ENCODE measurements around the gene ARHGAP26. TPM values are rescaled to one million over a fixed set of nuclear protein-coding genes. Genes with fewer than 3 reads are reported as not detected.

The ARHGAP26 gene
- total RNA-seq, 1 donor from 2014 or later: 12.7 TPM

DNA sequence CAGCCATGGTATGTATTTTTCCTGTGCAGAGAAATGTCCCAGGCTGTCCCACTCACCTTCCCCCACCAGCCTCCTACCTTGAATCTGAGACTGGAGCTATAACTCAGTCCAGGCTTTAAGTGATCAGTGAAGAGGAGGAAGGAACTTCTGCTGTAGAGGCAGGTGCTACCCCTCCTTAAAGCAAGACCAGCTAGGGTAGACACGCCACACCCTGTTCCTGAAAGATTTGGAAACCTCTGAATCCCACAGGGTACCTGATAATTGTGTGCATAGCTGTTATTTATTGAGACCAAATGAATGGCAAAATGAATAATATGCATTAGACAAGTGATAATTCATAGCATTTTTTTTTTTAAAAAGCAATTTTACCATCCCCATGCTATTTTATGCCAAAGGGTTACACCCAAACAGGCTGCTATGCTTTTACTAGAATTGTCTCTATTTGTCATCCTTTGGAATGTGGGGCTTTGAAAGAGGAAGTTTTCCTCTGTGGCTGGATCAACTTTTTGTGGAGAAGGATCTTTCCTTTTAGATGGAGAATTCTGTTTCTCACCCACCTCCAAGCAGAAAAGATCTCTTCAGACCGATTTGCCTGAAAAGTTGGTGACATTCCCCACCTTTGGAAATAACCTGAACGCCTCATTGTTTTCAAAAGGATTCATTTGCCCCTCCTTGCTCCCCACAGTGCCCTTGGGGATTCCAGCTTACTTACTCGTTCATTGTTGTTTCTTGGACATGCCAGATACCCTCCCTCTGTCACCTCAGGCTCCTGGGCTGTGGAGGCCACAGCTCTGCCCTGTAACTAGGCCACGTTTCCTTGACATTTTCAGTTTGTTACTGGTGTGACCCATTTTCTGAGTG lies 384.6 kb downstream of the ARHGAP26 start:
- peaks cover 8% of the 10 kb centered on the region for H3K9me3 Mint-ChIP-seq
- H3K27me3 Mint-ChIP-seq: no peaks in the 10 kb centered on the region
- intact Hi-C loops (cut with micrococcal nuclease): no loop called here
- H3K27ac Mint-ChIP-seq: no peak overlapping the region
- H3K36me3 Mint-ChIP-seq (ENCODE audit: low read depth): peaks cover 13% of the 10 kb centered on the region
- peaks cover 2% of the 10 kb centered on the region for H3K4me1 Mint-ChIP-seq
- no peak overlapping the region for H3K4me3 Mint-ChIP-seq
- no peak for DNase-seq

DNA sequence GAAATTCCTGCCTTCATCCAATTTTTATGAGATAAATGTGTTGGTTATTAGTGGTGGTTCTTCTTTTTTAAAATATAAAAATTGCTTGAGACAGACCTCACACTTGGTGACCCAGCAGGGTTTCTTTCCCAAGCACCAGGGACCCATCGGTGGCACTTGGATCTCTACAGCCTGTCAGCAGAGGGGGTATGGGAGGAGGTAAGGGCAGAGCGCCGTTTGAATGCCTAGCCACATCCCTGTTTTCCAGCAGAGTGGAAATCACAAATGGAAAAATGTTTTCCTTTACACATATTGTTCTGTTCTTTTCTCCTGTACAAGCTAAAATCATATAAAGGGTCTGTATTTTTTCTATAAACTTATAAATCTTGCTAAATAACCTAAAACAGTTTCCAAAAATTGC lies 385.3 kb downstream of the ARHGAP26 start:
- Mint-ChIP-seq H3K4me3 (no peak overlapping the region), H3K36me3 (ENCODE audit: low read depth) (peaks cover 10% of the 10 kb centered on the region), H3K27ac (no peak overlapping the region), H3K9me3 (peaks cover 8% of the 10 kb centered on the region), H3K4me1 (peaks cover 2% of the 10 kb centered on the region), H3K27me3 (no peaks in the 10 kb centered on the region)
- intact Hi-C loops (cut with micrococcal nuclease): no loop called here
- DNase-seq: no peak

DNA sequence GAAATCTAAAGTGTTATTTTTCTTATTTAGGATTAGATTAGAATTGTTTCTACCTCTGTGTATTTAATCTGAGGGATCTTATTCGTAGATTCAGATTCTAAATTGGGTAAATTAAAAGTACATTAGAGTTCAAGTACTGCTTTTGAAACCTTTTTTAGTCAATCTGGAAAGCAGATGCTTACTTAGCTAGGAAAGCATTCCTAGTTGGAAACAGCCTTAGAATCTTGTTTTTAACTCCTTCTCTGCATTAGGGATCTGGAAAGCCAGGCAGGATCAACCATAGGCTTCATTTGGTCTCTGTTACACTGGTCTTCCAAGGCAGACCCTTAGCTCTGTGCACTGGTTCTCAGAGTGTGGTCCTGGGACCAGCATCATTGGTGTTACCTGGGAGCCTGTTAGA lies 385.9 kb downstream of the ARHGAP26 start:
- H3K4me1 Mint-ChIP-seq: peaks cover 2% of the 10 kb centered on the region
- H3K27ac Mint-ChIP-seq: no peak overlapping the region
- intact Hi-C loops (cut with micrococcal nuclease): no loop called here
- H3K36me3 Mint-ChIP-seq (ENCODE audit: low read depth): peaks cover 8% of the 10 kb centered on the region
- peaks cover 8% of the 10 kb centered on the region for H3K9me3 Mint-ChIP-seq
- DNase-seq: no peak
- no peaks in the 10 kb centered on the region for H3K27me3 Mint-ChIP-seq
- no peak overlapping the region for H3K4me3 Mint-ChIP-seq

DNA sequence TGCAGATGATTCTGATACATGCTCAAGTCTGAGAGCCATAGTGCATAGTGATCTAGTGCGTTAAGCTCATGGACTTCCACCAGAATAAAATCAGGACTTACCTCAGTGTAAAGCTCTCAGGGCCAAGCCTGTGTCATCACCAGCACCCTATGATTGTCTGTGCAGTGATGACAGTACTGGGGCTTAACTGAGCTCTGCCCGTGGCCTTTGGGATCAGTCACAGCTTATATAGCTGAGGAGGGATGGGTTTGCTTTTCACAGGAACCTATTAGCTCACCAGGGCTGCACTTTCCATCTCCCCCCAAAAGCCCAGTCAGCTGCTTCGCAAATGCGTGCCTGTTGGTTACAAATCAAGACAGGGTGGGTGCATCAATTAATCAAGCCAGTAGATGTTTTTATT lies 386.4 kb downstream of the ARHGAP26 start:
- H3K27ac Mint-ChIP-seq: no peak overlapping the region
- intact Hi-C loops (cut with micrococcal nuclease): no loop called here
- peaks cover 2% of the 10 kb centered on the region for H3K4me1 Mint-ChIP-seq
- no peak for DNase-seq
- no peak overlapping the region for H3K4me3 Mint-ChIP-seq
- no peaks in the 10 kb centered on the region for H3K27me3 Mint-ChIP-seq
- H3K36me3 Mint-ChIP-seq (ENCODE audit: low read depth): peaks cover 8% of the 10 kb centered on the region
- H3K9me3 Mint-ChIP-seq: peaks cover 8% of the 10 kb centered on the region

DNA sequence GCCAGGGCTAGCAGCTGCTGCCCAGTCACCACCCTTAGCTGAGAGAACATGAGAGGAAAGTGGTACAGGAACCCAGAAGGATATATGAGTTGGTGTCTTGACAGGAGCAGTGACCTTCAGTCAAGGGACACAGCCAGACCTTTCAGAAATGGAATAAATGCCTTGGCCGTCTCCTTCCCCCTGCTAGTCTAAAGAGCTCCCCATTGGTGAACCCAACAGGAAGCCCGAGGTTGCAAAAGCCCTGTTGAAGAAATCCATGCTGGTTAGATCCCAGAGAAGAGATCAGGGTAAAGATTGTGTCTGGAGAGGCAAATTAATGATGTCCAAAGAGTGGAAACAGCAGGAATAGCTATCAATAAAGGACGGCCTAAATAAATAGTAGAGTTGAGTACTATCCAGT lies 388.9 kb downstream of the ARHGAP26 start:
- H3K27me3 Mint-ChIP-seq: no peaks in the 10 kb centered on the region
- H3K27ac Mint-ChIP-seq: no peak overlapping the region
- H3K9me3 Mint-ChIP-seq: no peaks in the 10 kb centered on the region
- H3K4me1 Mint-ChIP-seq: no peaks in the 10 kb centered on the region
- H3K36me3 Mint-ChIP-seq (ENCODE audit: low read depth): peaks cover 5% of the 10 kb centered on the region
- intact Hi-C loops (cut with micrococcal nuclease): no loop called here
- H3K4me3 Mint-ChIP-seq: no peak overlapping the region
- no peak for DNase-seq

DNA sequence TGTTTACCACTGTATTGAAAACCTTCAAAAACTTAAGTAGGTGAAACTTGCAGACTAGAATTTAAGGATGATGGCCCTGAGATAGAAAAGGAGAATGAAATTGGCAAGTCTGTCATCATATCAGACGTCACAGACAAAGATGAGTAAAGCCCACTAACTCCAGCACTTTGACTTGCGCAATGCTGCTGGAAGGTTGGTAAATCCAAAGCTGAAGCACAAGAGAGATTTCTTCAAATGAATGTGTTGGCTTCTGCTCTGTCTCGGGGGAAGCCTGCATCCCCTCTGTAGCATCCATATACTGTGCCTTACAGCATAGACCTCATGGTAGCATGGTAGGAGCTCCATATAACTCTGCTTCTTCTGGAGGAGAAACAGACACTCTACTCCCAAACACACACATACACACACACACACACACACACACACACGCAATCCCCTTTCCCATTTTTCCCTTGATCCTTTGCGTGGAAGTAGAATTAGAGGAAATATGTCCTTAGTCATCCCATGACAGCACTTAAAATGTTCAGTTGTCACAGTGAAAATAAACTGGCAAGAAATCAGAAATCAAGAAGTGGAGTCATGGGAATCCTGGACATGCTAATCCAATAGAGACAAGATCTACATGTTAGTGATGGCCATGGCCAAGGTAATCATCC lies 391.8 kb downstream of the ARHGAP26 start:
- intact Hi-C loops (cut with micrococcal nuclease): no loop called here
- no peak overlapping the region for H3K4me3 Mint-ChIP-seq
- H3K27me3 Mint-ChIP-seq: no peaks in the 10 kb centered on the region
- no peak overlapping the region for H3K27ac Mint-ChIP-seq
- H3K36me3 Mint-ChIP-seq (ENCODE audit: low read depth): peaks cover 5% of the 10 kb centered on the region
- H3K9me3 Mint-ChIP-seq: no peaks in the 10 kb centered on the region
- peaks cover 5% of the 10 kb centered on the region for H3K4me1 Mint-ChIP-seq
- no peak for DNase-seq

DNA sequence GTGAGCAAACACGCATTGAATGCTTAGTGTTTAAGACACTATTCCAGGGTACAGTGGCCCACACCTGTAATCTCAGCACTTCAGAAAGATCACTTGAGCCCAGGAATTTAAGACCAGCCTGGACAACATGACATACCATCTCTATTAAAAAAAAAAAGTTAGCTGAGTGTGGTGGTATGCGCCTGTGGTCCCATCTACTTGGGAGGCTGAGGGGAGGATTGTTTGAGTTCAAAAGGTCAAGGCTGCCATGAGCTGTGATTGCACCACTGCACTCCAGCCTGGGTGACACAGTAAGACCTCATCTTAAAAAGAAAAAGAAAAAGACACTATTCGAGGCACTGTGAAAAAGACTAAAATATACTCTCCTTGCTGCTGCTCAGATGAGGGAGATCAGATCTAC lies 392.6 kb downstream of the ARHGAP26 start:
- Mint-ChIP-seq H3K36me3 (ENCODE audit: low read depth) (peaks cover 5% of the 10 kb centered on the region), H3K27ac (no peak overlapping the region), H3K27me3 (no peaks in the 10 kb centered on the region), H3K9me3 (no peaks in the 10 kb centered on the region), H3K4me3 (no peak overlapping the region), H3K4me1 (peaks cover 5% of the 10 kb centered on the region)
- intact Hi-C loops (cut with micrococcal nuclease): no loop called here
- DNase-seq: no peak

DNA sequence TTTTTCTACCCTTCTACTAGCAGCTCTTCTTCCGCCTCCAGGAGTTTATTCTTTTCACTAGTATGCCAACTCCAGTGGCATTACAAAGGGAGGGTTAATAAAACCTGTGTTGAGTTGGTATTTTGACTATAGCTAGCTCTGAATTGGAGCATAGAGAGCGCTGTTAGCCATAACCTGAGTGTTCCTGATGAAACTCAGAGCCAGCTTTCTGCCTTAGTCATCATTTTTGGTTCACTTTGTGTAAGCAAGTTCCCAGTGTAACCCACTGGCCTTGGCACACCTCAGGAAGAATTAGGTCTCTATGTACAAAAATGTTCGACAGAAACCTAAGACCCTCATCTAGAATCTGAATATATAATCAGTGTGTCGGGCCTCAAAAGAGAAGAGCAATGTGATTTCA lies 394.4 kb downstream of the ARHGAP26 start:
- Mint-ChIP-seq H3K27me3 (no peaks in the 10 kb centered on the region), H3K9me3 (no peaks in the 10 kb centered on the region), H3K4me1 (peaks cover 5% of the 10 kb centered on the region), H3K36me3 (ENCODE audit: low read depth) (peaks cover 5% of the 10 kb centered on the region), H3K27ac (no peak overlapping the region), H3K4me3 (no peak overlapping the region)
- no peak for DNase-seq
- intact Hi-C loops (cut with micrococcal nuclease): no loop called here

DNA sequence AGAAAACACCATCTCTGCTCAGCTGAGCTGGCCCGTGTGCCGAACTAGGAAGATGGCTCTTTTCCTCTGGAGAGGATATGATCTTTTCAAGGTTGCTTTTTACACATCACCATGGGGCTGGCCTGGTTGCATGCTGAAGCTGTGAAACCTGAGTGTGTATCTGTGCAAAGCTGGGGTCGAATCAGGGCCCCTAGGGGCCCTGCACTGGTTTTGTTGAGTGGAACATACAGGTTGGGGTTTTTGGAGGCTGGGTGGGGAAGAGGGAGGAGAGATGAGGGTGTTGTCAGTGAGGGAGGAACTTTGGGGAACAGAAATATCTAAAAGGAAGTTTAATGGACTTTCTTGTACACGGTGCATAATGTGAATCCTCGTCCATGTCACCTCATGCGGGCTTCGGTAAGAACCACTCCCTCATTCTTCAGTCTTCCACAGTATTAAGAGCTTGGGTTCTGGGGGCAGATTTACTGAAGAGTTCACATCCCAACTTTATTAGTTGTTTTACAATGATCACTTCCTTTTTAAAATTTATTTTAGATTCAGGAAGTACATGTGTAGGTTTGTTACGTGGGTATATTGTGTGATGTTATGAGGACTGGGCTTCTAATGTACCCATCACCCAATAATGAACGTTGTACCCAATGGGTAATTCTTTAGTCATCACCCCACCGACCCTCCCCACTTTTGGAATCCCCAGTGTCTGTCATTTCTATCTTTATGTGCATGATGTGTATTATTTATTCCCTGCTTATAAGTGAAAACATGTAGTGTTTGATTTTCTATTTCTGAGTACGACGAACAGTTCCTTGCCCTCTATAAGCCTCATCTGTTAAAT lies 395.1 kb downstream of the ARHGAP26 start:
- no peak overlapping the region for H3K27ac Mint-ChIP-seq
- no peaks in the 10 kb centered on the region for H3K27me3 Mint-ChIP-seq
- peaks cover 5% of the 10 kb centered on the region for H3K36me3 Mint-ChIP-seq (ENCODE audit: low read depth)
- peaks cover 5% of the 10 kb centered on the region for H3K4me1 Mint-ChIP-seq
- no peaks in the 10 kb centered on the region for H3K9me3 Mint-ChIP-seq
- intact Hi-C loops (cut with micrococcal nuclease): no loop called here
- no peak overlapping the region for H3K4me3 Mint-ChIP-seq
- DNase-seq: no peak

DNA sequence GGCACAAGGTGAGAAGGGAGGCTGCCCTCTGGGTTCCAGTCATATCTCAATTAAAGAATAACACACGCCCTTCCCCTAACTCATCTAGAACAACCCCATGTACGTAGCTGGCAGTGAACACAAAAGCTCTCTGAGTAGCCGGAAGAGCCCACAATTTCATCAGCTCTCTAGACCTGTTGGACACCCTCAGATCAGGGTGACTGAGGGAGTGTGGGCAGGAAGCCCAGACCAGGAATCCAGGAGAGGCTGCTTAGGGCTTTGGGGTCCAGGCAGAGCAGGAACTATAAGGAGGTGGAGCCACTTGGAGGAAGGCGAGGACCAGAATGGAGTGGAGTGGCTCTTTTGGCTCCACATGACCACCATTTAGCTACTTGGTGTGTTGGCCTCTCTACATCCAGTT lies 395.9 kb downstream of the ARHGAP26 start:
- intact Hi-C loops (cut with micrococcal nuclease): no loop called here
- H3K27ac Mint-ChIP-seq: no peak overlapping the region
- peaks cover 5% of the 10 kb centered on the region for H3K4me1 Mint-ChIP-seq
- no peaks in the 10 kb centered on the region for H3K9me3 Mint-ChIP-seq
- H3K4me3 Mint-ChIP-seq: no peak overlapping the region
- DNase-seq: no peak
- peaks cover 7% of the 10 kb centered on the region for H3K36me3 Mint-ChIP-seq (ENCODE audit: low read depth)
- H3K27me3 Mint-ChIP-seq: no peaks in the 10 kb centered on the region

DNA sequence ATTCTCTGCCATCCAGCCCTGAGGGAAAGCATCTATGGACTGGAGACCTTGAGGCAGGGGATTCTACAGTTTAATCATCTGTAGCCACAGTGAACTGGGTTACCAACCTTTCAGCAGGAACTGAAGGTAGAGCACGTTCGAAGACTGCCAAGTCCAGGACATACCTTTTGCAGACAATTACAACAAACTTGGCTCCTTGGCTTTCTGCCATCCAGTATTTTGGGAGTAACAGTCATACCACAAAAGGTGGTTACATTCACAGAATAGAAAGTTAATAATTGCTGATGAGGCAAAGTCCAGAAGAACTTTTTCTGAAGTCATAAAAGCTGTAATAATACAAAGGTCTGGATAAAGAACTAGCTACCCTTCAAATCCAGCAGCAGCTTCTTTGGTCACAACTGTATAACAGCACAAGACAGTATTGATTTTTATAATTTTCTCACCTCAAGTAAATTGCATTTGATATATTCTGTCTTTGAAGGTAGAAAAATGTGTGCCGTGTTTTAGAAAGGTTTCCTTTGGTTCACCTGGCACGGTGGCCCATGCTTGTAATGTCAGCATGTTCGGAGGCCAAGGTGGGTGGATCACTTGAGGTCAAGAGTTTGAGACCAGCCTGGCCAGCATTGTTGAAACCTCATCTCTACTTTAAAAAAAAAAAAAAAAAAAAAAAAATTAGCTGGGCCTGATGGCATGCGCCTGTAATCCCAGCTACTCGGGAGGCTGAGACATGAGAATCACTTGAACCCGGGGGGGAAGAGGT lies 396.7 kb downstream of the ARHGAP26 start:
- Mint-ChIP-seq H3K9me3 (no peaks in the 10 kb centered on the region), H3K4me1 (peaks cover 5% of the 10 kb centered on the region), H3K4me3 (no peak overlapping the region), H3K27me3 (no peaks in the 10 kb centered on the region), H3K36me3 (ENCODE audit: low read depth) (peaks cover 7% of the 10 kb centered on the region), H3K27ac (no peak overlapping the region)
- DNase-seq: no peak
- intact Hi-C loops (cut with micrococcal nuclease): no loop called here

DNA sequence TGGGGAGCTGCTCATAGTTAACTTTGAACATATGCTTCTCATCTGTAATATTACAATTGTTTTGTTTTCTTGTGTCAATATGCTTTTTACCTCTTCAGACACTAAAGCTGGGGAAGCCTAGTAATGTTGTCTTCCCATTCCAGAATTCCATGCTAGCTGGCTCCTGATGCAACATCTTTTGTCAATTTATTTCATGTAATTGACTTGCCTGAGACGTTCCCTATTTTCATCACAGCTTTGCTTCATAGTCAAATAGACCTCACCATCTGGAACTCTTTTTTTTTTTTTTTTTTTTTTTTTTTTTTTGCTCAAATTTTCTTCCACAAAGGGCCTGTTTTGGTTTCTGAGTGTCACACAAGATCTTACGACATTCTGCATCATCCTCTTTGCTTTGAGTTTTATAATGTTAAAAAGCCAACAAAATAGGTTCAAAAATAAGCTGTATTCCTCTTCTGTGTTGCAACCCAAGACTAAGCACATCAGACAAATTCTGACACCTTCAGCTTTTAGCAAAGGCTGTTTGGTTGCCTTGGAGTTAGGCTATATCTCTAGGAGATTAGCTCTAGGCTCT lies 398.1 kb downstream of the ARHGAP26 start:
- intact Hi-C loops (cut with micrococcal nuclease): no loop called here
- H3K4me1 Mint-ChIP-seq: peaks cover 5% of the 10 kb centered on the region
- H3K27me3 Mint-ChIP-seq: no peaks in the 10 kb centered on the region
- no peak overlapping the region for H3K4me3 Mint-ChIP-seq
- no peak overlapping the region for H3K27ac Mint-ChIP-seq
- H3K36me3 Mint-ChIP-seq (ENCODE audit: low read depth): peaks cover 6% of the 10 kb centered on the region
- DNase-seq: no peak
- no peaks in the 10 kb centered on the region for H3K9me3 Mint-ChIP-seq

All from activated CD4-positive, alpha-beta T cell treated with anti-CD3 and anti-CD28 coated beads, Interleukin-2, amount 10 ng/mL, durations not matched to agents 24 days and 14 days (primary cell).